H54 (cell line): Measurements from ENCODE around the gene HECTD4.
A peak's percentile ranks its signal among the peaks of the same experiment; 100 is the strongest.

Experiments
- DNase-seq: peaks from one replicate; pipeline ENCODE4 v3.0.0; 2011; ENCODE audit warnings: low spot score, mixed read lengths; ENCODE audit not compliant: insufficient read length
- FAIRE-seq: peaks from 3 replicates; lab custom pipeline; 2011; peaks lifted over from hg19 to GRCh38; lab: Jason Lieb, UNC
- POLR2A ChIP-seq: IDR thresholded peaks from 2 replicates; pipeline ENCODE4 v1.6.1; 2011; ENCODE audit warnings: low read depth, mild to moderate bottlenecking, low read length

HECTD4 gene

GRCh38 chr12:112153181-112153892 is 228.9 kb downstream of the HECTD4 start:
- DNase-seq: no peak
- no peak for TF ChIP-seq POLR2A
- FAIRE-seq: no peak

- DNase-seq (no peak), FAIRE-seq (no peak)
- no peak for TF ChIP-seq POLR2A
Observed at GRCh38 chr12:112151766-112152541, 230.3 kb downstream of the HECTD4 start.

GRCh38 chr12:112149596-112149995 is 232.6 kb downstream of the HECTD4 start:
- DNase-seq (no peak), FAIRE-seq (no peak)
- no peak for TF ChIP-seq POLR2A

- FAIRE-seq (no peak), DNase-seq (peak; percentile 25)
Observed at GRCh38 chr12:112148031-112148513, 234.2 kb downstream of the HECTD4 start.

GRCh38 chr12:112146123-112146522 is 236.1 kb downstream of the HECTD4 start:
- FAIRE-seq: no peak
- no peak for TF ChIP-seq POLR2A
- no peak for DNase-seq

More at GRCh38 chr12:112148031-112148513, 234.2 kb downstream of the HECTD4 start:
- no peak for TF ChIP-seq POLR2A

GRCh38 chr12:112140728-112141127 is 241.5 kb downstream of the HECTD4 start:
- no peak for FAIRE-seq
- DNase-seq: no peak
- TF ChIP-seq POLR2A: no peak

GRCh38 chr12:112134731-112135130 is 247.5 kb downstream of the HECTD4 start:
- DNase-seq (no peak), FAIRE-seq (no peak)
- TF ChIP-seq POLR2A: no peak

- FAIRE-seq (no peak), DNase-seq (no peak)
- no peak for TF ChIP-seq POLR2A
Observed at GRCh38 chr12:112133418-112133817, 248.8 kb downstream of the HECTD4 start.

GRCh38 chr12:112131686-112132085 is 250.5 kb downstream of the HECTD4 start:
- DNase-seq: no peak
- no peak for FAIRE-seq
- TF ChIP-seq POLR2A: no peak

- FAIRE-seq: peak; percentile 48
- no peak for TF ChIP-seq POLR2A
- no peak for DNase-seq
Observed at GRCh38 chr12:112130441-112130998, 251.7 kb downstream of the HECTD4 start.

- TF ChIP-seq POLR2A: no peak
- no peak for DNase-seq
- FAIRE-seq: no peak
Observed at GRCh38 chr12:112126911-112127310, 255.3 kb downstream of the HECTD4 start.

- DNase-seq: no peak
- no peak for TF ChIP-seq POLR2A
- FAIRE-seq: no peak
Observed at GRCh38 chr12:112126000-112126438, 256.2 kb downstream of the HECTD4 start.

- TF ChIP-seq POLR2A: peak; percentile 99
- peak; percentile 96 for DNase-seq
- FAIRE-seq: peak; percentile 90
Observed at GRCh38 chr12:112125250-112125999, 256.8 kb downstream of the HECTD4 start, which contains the start of gene TRAFD1. Gene TRAFD1 (plus strand): TSS chr12:112125560. CDS start chr12:112130523, 4,963 bp downstream.

GRCh38 chr12:112124918-112125249 is 257.3 kb downstream of the HECTD4 start:
- no peak for TF ChIP-seq POLR2A
- no peak for FAIRE-seq

More at GRCh38 chr12:112124918-112125249, 257.3 kb downstream of the HECTD4 start:
- DNase-seq: no peak
